K562 (cell line): ENCODE results near the gene TBCCD1. TPM values are rescaled to one million over a fixed set of nuclear protein-coding genes. Genes with fewer than 3 reads are reported as not detected.

Experiments used
- ATAC-seq: fragments of 200-7000 bp; cut with Tn5 transposase; 3 replicates; pipeline ENCODE4 v1.9.1; 2020; ENCODE audit warnings: moderate library complexity
- BruUV-seq: library from RNA; stranded (reverse); fragments of 400-500 nt; replicated peaks from 2 replicates; lab custom pipeline; 2021; lab: Mats Ljungman, UMichigan
- CTCF ChIA-PET: fragments of 300-600 bp; formaldehyde crosslinking; extraction: SDS; loops from one replicate; lab custom pipeline; 2021; ENCODE audit warnings: low intra/inter-chr PET ratio; lab: Yijun Ruan, JAX
- POLR2A ChIA-PET: fragments of 300-600, 350-650 bp; sonication (Branson Sonifier 250); formaldehyde crosslinking; extraction: SDS; loops from one replicate; lab custom pipeline; 2021; ENCODE audit warnings: antibody characterized with exemption, inconsistent platforms; lab: Yijun Ruan, JAX
- DNase-seq, 4 experiments: peaks; one replicate each; pipeline versions ENCODE4 v3.0.0 to v3.0.0-alpha.2; 2011 to 2018; ENCODE audit warnings: low spot score in 3 of 4, mixed read lengths in 3 of 4; ENCODE audit errors: extremely low read depth in 1 of 4
- FAIRE-seq: peaks from 2 replicates; lab custom pipeline; 2011; peaks lifted over from hg19 to GRCh38; lab: Jason Lieb, UNC
- H2AFZ ChIP-seq: 2 replicates; pipeline ENCODE4 v1.6.0; 2011; ENCODE audit warnings: low read depth, low read length, control low read depth, inconsistent platforms
- H3K27ac ChIP-seq: fragments of 200-600 bp; 3 replicates; pipeline ENCODE4 v1.8.0; 2011; ENCODE audit warnings: low read depth, mild to moderate bottlenecking, control low read depth, inconsistent platforms, low read length, moderate library complexity, mixed read lengths; ENCODE audit errors: extremely low read depth
- H3K27me3 ChIP-seq, 2 experiments: fragments of 300-600 bp in 1 of 2; 2 replicates in 1 of 2; 3 replicates in 1 of 2; pipeline versions ENCODE4 v1.6.0 to v1.8.0; 2011; ENCODE audit warnings: inconsistent platforms in 2 of 2, low read length in 2 of 2, mild to moderate bottlenecking in 1 of 2, mixed read lengths in 1 of 2, moderate library complexity in 1 of 2; ENCODE audit not compliant: control insufficient read depth in 2 of 2, insufficient read depth in 2 of 2
- H3K36me3 ChIP-seq: fragments of 300-600 bp; 3 replicates; pipeline ENCODE4 v1.8.0; 2011; ENCODE audit warnings: mild to moderate bottlenecking, low read length, inconsistent platforms; ENCODE audit not compliant: control insufficient read depth, insufficient read depth
- H3K4me1 ChIP-seq, 2 experiments: fragments of 200-600 bp in 1 of 2; replicated peaks in 1 of 2; 2 replicates in 1 of 2; 3 replicates in 1 of 2; pipeline versions ENCODE4 v1.5.1 to v1.8.0; 2011; ENCODE audit warnings: inconsistent platforms in 2 of 2, low read length in 2 of 2, mild to moderate bottlenecking in 1 of 2, mixed read lengths in 1 of 2, moderate library complexity in 1 of 2; ENCODE audit not compliant: control insufficient read depth in 2 of 2, insufficient read depth in 2 of 2
- H3K4me2 ChIP-seq: 2 replicates; pipeline ENCODE4 v1.6.1; 2011; ENCODE audit warnings: low read length, control low read depth, inconsistent platforms, mixed read lengths; ENCODE audit not compliant: insufficient read depth
- H3K4me3 ChIP-seq: fragments of 200-600 bp; sonication (generic), shearing (Covaris generic); 2 replicates; pipeline ENCODE4 v1.5.1; 2016; ENCODE audit warnings: control low read depth, inconsistent platforms
- H3K79me2 ChIP-seq: fragments of 200-600 bp; 3 replicates; pipeline ENCODE4 v1.8.0; 2011; ENCODE audit warnings: low read length, inconsistent platforms; ENCODE audit not compliant: control insufficient read depth, insufficient read depth
- H3K9ac ChIP-seq, 2 experiments: 2 replicates each; pipeline versions ENCODE4 v1.6.0 to v1.6.1; 2011; ENCODE audit warnings: low read depth in 2 of 2, low read length in 2 of 2, control low read depth in 1 of 2, inconsistent platforms in 1 of 2, mild to moderate bottlenecking in 1 of 2, mixed read lengths in 1 of 2; ENCODE audit not compliant: insufficient read depth in 1 of 2
- H3K9me1 ChIP-seq: one replicate; pipeline ENCODE4 v1.6.0; 2011; ENCODE audit warnings: inconsistent platforms, mild to moderate bottlenecking, low read length, moderate library complexity; ENCODE audit not compliant: control insufficient read depth, insufficient read depth
- H3K9me3 ChIP-seq: replicated peaks from 2 replicates; pipeline ENCODE4 v1.5.1; 2011; ENCODE audit warnings: low read depth, low read length, inconsistent platforms; ENCODE audit not compliant: control insufficient read depth, insufficient read depth
- H4K20me1 ChIP-seq: replicated peaks from 2 replicates; pipeline ENCODE4 v1.6.1; 2011; ENCODE audit warnings: low read length, inconsistent platforms, mixed read lengths; ENCODE audit not compliant: control insufficient read depth, insufficient read depth
- CHCHD3 ChIP-seq: fragments of 250-450 bp; sonication (Bioruptor Pico); IDR thresholded peaks from 2 replicates; pipeline ENCODE4 v2.1.2; 2022; ENCODE audit warnings: mild to moderate bottlenecking
- CXXC5 ChIP-seq: fragments of 250-450 bp; sonication (Bioruptor Pico); IDR thresholded peaks from 2 replicates; pipeline ENCODE4 v1.8.0; 2022; ENCODE audit warnings: inconsistent platforms, mild to moderate bottlenecking, moderate library complexity
- GTF2F1 ChIP-seq: IDR thresholded peaks from 2 replicates; pipeline ENCODE4 v1.6.1; 2011; ENCODE audit warnings: low read depth, low read length, improper control_type of control experiment
- HDAC8 ChIP-seq: fragments of 450-650 bp; IDR thresholded peaks from 2 replicates; pipeline ENCODE4 v1.6.1; 2016; ENCODE audit warnings: mild to moderate bottlenecking, missing genetic modification characterization, moderate library complexity, missing compliant biosample characterization
- HMG20B ChIP-seq: fragments of 250-450 bp; sonication (Bioruptor Pico); IDR thresholded peaks from 2 replicates; pipeline ENCODE4 v1.5.0; 2021; ENCODE audit warnings: mild to moderate bottlenecking
- L3MBTL2 ChIP-seq: fragments of 450-650 bp; IDR thresholded peaks from 2 replicates; pipeline ENCODE4 v1.6.1; 2016; ENCODE audit warnings: mild to moderate bottlenecking, moderate library complexity
- PCBP1 ChIP-seq: fragments of 200-400 bp; formaldehyde crosslinking; IDR thresholded peaks from 2 replicates; pipeline ENCODE4 v1.6.1; 2018; ENCODE audit warnings: mild to moderate bottlenecking, low read depth, low read length; ENCODE audit not compliant: poor library complexity, severe bottlenecking
- SPI1 ChIP-seq: IDR thresholded peaks from 2 replicates; pipeline ENCODE4 v1.6.1; 2011; ENCODE audit warnings: low read depth, low read length, control low read depth, borderline replicate concordance
- TCF7L2 ChIP-seq: fragments of 150-350 bp; IDR thresholded peaks from 2 replicates; pipeline ENCODE4 v1.6.1; 2016; ENCODE audit warnings: low read depth, mild to moderate bottlenecking, low read length, moderate library complexity
- ZFP1 ChIP-seq: fragments of 450-650 bp; formaldehyde crosslinking; IDR thresholded peaks from 2 replicates; pipeline ENCODE4 v1.4.0; 2020; ENCODE audit warnings: mild to moderate bottlenecking, mixed read lengths
- ZNF140 ChIP-seq: fragments of 250-450 bp; sonication (Bioruptor Pico); IDR thresholded peaks from 2 replicates; pipeline ENCODE4 v1.8.0; 2021; ENCODE audit warnings: moderate library complexity, mild to moderate bottlenecking, inconsistent platforms
- ZNF263 ChIP-seq: sonication (generic); formaldehyde crosslinking; IDR thresholded peaks from 2 replicates; pipeline ENCODE4 v1.8.0; 2022; ENCODE audit warnings: mild to moderate bottlenecking, missing genetic modification reagents, borderline replicate concordance
- ZNF717 ChIP-seq: fragments of 250-450 bp; sonication (Bioruptor Pico); IDR thresholded peaks from 2 replicates; pipeline ENCODE4 v1.5.0; 2021
- WGBS: fragments of 100-300 bp; shearing (Covaris generic); methylation state at CpG from one replicate; pipeline ENCODE4 v1.1.6; 2016; ENCODE audit warnings: low coverage, mixed read lengths; ENCODE audit not compliant: insufficient coverage; ENCODE audit errors: missing lambda C conversion rate; 5-methylcytosine and 5-hydroxymethylcytosine counted together
- in situ Hi-C: fragments of 300-500 bp; cut with MboI; formaldehyde crosslinking; loops from 4 replicates; pipeline ENCODE4 v1.15.0; 2018; ENCODE audit warnings: inconsistent platforms, mixed read lengths
- intact Hi-C: fragments of 100-400 bp; cut with micrococcal nuclease; formaldehyde crosslinking; loops from 2 replicates; pipeline ENCODE4 v1.14.2; 2022
- polyA plus RNA-seq, 8 experiments: library from polyadenylated mRNA; depleted of rRNA in 4 of 8; stranded (reverse) in 5 of 8; unstranded in 3 of 8; fragments of >200 nt; fragmentation: Nextera tagmentation in 2 of 8; fragmentation: Illumina TruSeq in 1 of 8; extraction: Ambion mirVana in 2 of 8; extraction: Trizol in 1 of 8; gene quantifications; 2 replicates each; pipeline versions ENCODE4 v1.2.1 to v1.2.3, GENCODE V29; 2011 to 2014; ENCODE audit warnings: inconsistent platforms in 1 of 8, missing spikeins in 1 of 8
- total RNA-seq, 7 experiments: library from RNA; depleted of rRNA in 6 of 7; stranded (reverse); fragments of >200 nt in 6 of 7; fragmentation: Illumina TruSeq in 2 of 7; extraction: Trizol in 2 of 7; gene quantifications; 2 replicates each; pipeline versions ENCODE4 v1.2.1 to v1.2.3, GENCODE V29; 2011 to 2021; ENCODE audit warnings: low replicate concordance in 1 of 7
- TF ChIP-seq, protein P1 (sequence below), 2 experiments: fragments of 450-650 bp; formaldehyde crosslinking in 1 of 2; IDR thresholded peaks; 2 replicates each; pipeline versions ENCODE4 v1.4.0 to v1.6.1; 2014 to 2020; ENCODE audit warnings: mild to moderate bottlenecking in 2 of 2, borderline replicate concordance in 1 of 2, low read depth in 1 of 2

TBCCD1 gene
- total and polyA plus RNA-seq, 9 of the 15 experiments (the other 6 are each of a cell fraction or from before 2014, with no cell fraction given), result 17.7 to 31.1 (median 21.2) TPM

DNA sequence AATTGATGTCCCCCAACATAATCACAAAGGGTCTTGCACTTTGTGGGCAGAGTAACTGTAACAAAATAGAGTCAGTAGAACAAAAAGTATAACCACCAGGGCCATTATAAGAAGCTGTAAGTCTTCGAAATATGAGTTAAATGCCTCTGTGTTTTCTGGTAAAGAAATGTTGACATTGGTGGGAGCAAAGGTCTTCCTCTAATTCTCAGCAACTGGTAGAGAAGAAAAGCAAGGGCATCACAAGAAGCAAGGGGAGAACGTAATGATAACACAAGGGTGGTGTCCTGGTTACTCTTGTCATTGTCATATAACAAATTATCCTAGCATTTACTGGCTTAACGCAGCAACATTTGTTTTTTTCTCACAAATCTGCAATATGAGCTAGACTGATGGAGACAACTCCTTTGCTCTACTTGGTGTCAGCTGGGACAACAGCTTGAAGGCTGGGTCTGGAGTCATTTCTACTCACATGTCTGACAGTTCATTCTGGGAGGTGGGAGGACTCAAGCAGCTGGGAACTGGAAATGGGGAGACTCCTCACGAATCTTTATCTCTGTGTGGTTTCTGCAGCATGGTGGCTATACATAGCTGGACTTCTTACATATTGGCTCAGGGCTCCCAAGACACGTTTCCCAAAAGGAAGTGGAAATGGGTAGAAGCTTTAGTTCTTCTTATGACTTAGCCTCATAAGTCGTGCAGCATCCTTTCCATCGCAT, 23.6 kb upstream of the TBCCD1 start:
- FAIRE-seq (peak; percentile 69), ATAC-seq (peak; percentile 15; the same call in 2 of the 3 replicates), DNase-seq (peak in 2 of 4 experiments; percentile 19 to 31)
- no TSS peak for BruUV-seq
- no peaks in the 10 kb centered on the region for H3K27me3 ChIP-seq
- H3K9me3 ChIP-seq, result no peaks in the 10 kb centered on the region
- 27% methylated on average over 7 of the region's 7 CpGs for WGBS
- ChIA-PET CTCF (interaction anchor here (1.2 kb wide), 1 partner anchor 231 kb away, joined by 4 read pairs; no protein-coding TSS in a partner anchor), POLR2A (interaction anchor here (0.6 to 3.8 kb wide), 5 partner anchors 12 to 493 kb away, joined by 3 to 23 read pairs (median 5); partner anchors contain the start of genes DNAJB11 and EIF4A2)
- no peaks in the 10 kb centered on the region for H3K9me1 ChIP-seq
- H3K9ac ChIP-seq, result no peak overlapping the region
- H3K79me2 ChIP-seq, result no peaks in the 10 kb centered on the region
- peaks cover 5% of the 10 kb centered on the region; the same call in 2 of the 3 replicates for H3K36me3 ChIP-seq
- H3K4me3 ChIP-seq, result no peak overlapping the region
- H4K20me1 ChIP-seq, result no peaks in the 10 kb centered on the region
- in situ Hi-C loops, result no loop called here
- H3K27ac ChIP-seq, result no peak overlapping the region
- intact Hi-C loops, result no loop called here
- H3K4me1 ChIP-seq, result peaks cover 0 to 26% of the 10 kb centered on the region in 2 experiments; a peak in 3 of 5 replicates
- no peak overlapping the region for H3K4me2 ChIP-seq
- H2AFZ ChIP-seq, result peak overlapping the region; percentile 46
- no peak for TF ChIP-seq CHCHD3
- TF ChIP-seq ZNF140 (CRISPR knock-in tag), result no peak
- TF ChIP-seq ZFP1 (CRISPR knock-in tag), result no peak
- no peak for TF ChIP-seq CXXC5 (CRISPR knock-in tag)
- TF ChIP-seq PCBP1, result no peak
- TF ChIP-seq GTF2F1, result no peak
- 0 out of 2 replicates have a peak, but pooled peaks have one; percentile 19 for TF ChIP-seq L3MBTL2
- no peak for TF ChIP-seq HDAC8 (tag)
- no peak for TF ChIP-seq HMG20B
- TF ChIP-seq ZNF263 (CRISPR knock-in tag), result peak; percentile 76
- no peak for TF ChIP-seq ZNF717
- TF ChIP-seq, protein P1, sequence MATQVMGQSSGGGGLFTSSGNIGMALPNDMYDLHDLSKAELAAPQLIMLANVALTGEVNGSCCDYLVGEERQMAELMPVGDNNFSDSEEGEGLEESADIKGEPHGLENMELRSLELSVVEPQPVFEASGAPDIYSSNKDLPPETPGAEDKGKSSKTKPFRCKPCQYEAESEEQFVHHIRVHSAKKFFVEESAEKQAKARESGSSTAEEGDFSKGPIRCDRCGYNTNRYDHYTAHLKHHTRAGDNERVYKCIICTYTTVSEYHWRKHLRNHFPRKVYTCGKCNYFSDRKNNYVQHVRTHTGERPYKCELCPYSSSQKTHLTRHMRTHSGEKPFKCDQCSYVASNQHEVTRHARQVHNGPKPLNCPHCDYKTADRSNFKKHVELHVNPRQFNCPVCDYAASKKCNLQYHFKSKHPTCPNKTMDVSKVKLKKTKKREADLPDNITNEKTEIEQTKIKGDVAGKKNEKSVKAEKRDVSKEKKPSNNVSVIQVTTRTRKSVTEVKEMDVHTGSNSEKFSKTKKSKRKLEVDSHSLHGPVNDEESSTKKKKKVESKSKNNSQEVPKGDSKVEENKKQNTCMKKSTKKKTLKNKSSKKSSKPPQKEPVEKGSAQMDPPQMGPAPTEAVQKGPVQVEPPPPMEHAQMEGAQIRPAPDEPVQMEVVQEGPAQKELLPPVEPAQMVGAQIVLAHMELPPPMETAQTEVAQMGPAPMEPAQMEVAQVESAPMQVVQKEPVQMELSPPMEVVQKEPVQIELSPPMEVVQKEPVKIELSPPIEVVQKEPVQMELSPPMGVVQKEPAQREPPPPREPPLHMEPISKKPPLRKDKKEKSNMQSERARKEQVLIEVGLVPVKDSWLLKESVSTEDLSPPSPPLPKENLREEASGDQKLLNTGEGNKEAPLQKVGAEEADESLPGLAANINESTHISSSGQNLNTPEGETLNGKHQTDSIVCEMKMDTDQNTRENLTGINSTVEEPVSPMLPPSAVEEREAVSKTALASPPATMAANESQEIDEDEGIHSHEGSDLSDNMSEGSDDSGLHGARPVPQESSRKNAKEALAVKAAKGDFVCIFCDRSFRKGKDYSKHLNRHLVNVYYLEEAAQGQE (IDR thresholded peaks at IDR 0.05; ENCODE audit: borderline replicate concordance), result no peak
- TF ChIP-seq, protein P1 (CRISPR knock-in tag; IDR thresholded peaks at IDR 0.05; ENCODE audit: low read depth), result no peak
- TF ChIP-seq TCF7L2, result no peak
- TF ChIP-seq SPI1, result 0 out of 2 replicates have a peak, but pooled peaks have one; percentile 2
